ENCODE measurements around the gene TMEM132A.

The TMEM132A gene

DNA sequence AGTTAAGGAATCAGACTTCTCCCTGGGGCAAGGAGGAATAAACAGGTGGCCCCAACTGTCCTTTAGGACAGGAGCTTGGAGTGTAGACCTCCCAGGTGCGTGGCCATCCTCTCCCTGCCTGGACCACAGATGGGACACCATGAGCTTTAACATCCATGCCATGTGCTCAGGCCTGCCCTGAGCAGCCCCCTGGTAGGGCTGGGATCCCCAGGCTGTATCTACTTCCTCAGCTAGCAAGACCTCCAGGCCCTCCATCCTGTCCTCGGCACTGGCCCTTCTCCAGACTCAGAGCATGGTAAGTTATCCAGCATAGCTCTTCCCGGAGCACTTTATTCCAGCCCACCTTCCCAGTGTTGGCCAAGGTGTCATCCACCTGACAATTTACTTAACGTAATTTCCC is 53.0 kb downstream of the TMEM132A start:
- no peaks in the 10 kb centered on the region for H3K9me3 ChIP-seq (ENCODE audit: control insufficient read depth, insufficient read depth, low read length)
- no peaks in the 10 kb centered on the region for H3K4me1 ChIP-seq (ENCODE audit: insufficient read depth, low read length)
- no peak overlapping the region for H3K9ac ChIP-seq (ENCODE audit: low read depth, low read length)
- H3K36me3 ChIP-seq (ENCODE audit: insufficient read depth, low read length) = no peaks in the 10 kb centered on the region

DNA sequence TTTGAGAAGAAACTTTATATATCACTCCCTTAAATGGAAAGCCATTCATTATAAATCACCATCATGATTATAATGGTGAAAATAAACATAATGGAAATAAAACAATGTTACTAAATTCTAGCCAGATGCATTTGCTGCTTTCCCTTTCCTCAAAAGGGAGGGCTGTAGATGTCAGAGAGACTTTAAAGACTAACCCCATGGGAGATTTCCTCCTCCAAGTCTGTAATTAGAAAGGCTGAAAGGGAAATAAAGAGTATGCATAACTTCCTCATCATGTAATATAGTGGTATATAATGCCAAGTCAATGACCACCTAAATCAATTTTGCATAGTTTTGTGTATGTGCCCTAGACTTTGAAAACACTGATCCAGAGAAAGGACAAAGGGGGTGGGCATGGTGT is 53.6 kb downstream of the TMEM132A start:
- Histone ChIP-seq H3K9ac (ENCODE audit: low read depth, low read length) (no peak overlapping the region), H3K36me3 (ENCODE audit: insufficient read depth, low read length) (no peaks in the 10 kb centered on the region), H3K4me1 (ENCODE audit: insufficient read depth, low read length) (no peaks in the 10 kb centered on the region), H3K9me3 (ENCODE audit: control insufficient read depth, insufficient read depth, low read length) (no peaks in the 10 kb centered on the region)

DNA sequence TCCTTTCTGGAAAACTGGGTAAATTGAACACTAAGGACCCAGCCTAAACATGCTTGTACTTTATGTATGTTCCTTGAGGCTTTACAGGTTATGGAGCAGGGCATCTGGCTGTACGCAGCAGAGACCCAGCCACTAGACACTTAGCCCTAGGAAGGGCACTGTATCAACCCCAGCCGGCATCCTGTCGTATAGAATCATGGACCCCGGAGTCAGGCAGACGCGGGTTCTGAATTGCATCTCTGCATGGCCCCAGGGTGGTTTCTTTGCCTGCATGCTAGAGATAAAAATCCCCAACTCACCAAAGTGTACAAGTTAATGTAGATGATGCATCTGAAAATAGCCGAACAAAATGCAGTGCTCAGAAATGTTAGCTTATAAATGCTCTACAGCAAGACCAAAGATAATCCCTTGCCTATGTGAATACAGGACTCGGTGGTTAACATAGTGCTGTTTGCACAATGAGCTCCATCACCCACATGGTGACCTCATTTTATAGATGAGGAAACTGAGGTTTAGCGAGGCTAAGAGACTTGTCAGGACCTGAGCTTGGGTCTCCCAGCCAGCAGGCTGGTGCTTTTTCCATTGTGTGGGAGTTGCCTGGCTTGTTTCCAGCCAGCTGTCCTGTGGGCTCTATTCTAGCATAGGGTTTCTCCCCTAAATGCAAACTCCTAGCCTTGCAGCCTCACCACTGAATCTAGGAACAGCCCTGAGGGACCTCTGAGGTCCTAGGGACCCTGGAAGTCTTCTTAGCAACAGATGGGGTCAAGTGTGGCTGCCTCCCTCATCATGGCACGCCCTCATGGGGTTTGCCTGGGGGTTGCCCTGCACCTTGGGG is 54.5 kb downstream of the TMEM132A start:
- H3K36me3 ChIP-seq (ENCODE audit: insufficient read depth, low read length) = no peaks in the 10 kb centered on the region
- H3K9me3 ChIP-seq (ENCODE audit: control insufficient read depth, insufficient read depth, low read length) = no peaks in the 10 kb centered on the region
- H3K4me1 ChIP-seq (ENCODE audit: insufficient read depth, low read length) = no peaks in the 10 kb centered on the region
- no peak overlapping the region for H3K9ac ChIP-seq (ENCODE audit: low read depth, low read length)

DNA sequence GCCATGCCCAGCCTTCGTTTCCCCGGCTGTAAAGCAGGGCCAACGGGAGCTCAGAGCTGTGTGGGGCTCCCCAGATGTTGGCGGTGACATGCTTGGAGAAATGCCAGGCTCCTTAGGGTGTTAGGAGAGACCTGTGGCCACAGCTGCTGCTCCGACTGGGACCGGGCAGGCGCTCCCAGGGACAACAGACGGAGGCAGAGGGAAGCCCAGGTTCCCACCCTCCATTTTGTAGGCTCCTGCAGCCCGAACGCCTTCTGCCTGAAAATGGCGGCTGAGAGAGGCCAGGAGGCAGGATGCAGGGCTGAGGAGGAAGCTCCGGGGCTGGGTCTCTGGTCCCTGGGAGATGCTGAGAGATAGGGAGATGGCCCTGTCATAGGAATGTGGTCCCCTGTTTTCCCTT is 57.3 kb downstream of the TMEM132A start:
- H3K4me1 ChIP-seq (ENCODE audit: insufficient read depth, low read length) = no peaks in the 10 kb centered on the region
- H3K9me3 ChIP-seq (ENCODE audit: control insufficient read depth, insufficient read depth, low read length) = no peaks in the 10 kb centered on the region
- H3K36me3 ChIP-seq (ENCODE audit: insufficient read depth, low read length) = no peaks in the 10 kb centered on the region
- no peak overlapping the region for H3K9ac ChIP-seq (ENCODE audit: low read depth, low read length)

DNA sequence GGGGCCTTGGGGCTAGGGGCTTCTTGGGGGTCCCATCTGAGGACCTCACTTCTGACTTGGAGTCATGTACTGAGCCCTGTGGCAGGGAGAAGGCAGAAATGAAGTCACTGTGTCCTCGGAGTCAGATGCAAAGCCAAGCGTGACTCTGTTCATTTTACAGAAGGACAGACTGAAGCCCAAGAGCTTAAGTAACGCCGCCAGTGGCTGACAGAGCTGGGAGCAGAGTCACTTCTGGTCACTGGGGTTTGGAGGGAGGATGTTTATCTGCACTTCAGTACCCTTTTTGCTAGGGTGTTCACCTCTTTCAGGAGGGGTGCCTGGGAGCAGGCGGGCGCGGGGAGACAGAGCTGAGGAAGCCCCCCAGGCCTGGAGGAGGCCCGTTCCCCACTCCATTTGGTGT is 57.9 kb downstream of the TMEM132A start:
- H3K9ac ChIP-seq (ENCODE audit: low read depth, low read length) = no peak overlapping the region
- no peaks in the 10 kb centered on the region for H3K9me3 ChIP-seq (ENCODE audit: control insufficient read depth, insufficient read depth, low read length)
- no peaks in the 10 kb centered on the region for H3K4me1 ChIP-seq (ENCODE audit: insufficient read depth, low read length)
- no peaks in the 10 kb centered on the region for H3K36me3 ChIP-seq (ENCODE audit: insufficient read depth, low read length)

DNA sequence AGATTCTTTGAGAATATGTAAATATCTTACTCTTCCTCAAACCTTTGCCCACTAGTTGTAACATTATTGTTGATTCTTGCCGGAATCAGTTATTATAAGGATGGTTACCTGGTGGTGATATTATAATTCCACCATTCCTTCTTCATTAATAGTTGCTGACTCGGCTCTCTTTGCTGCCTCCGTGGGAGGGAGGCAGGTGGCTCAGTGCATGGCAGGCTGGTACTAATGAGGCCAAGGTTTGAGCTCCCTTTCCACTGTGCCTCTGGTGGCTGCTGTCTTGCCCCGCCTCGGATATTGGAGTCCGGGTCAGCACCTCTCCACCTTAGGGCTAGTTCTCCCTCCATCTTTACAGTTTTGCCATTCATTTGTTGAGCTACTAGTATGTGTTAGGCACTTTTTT is 59.9 kb downstream of the TMEM132A start:
- Histone ChIP-seq H3K9me3 (ENCODE audit: control insufficient read depth, insufficient read depth, low read length) (no peaks in the 10 kb centered on the region), H3K36me3 (ENCODE audit: insufficient read depth, low read length) (no peaks in the 10 kb centered on the region), H3K9ac (ENCODE audit: low read depth, low read length) (no peak overlapping the region), H3K4me1 (ENCODE audit: insufficient read depth, low read length) (no peaks in the 10 kb centered on the region)

DNA sequence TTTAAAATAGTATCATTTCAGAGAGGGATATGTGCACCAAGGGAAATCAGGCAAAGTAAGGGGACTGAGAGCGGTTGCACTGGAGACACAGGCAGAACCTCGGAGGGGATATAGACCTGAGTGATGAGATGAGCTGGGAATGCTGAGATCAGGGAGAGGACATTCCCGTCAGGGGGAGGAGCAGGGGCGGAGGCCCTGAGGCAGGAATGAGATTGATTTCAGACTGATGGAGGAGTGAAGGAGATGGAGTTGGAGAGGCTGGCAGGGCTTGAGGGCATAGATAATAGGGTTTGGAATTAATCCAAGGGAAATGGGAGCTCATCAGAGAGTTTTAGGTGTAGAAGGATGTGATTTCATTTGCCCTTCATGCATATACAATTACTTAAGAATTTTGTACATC is 60.4 kb downstream of the TMEM132A start:
- H3K9ac ChIP-seq (ENCODE audit: low read depth, low read length) = no peak overlapping the region
- H3K9me3 ChIP-seq (ENCODE audit: control insufficient read depth, insufficient read depth, low read length) = no peaks in the 10 kb centered on the region
- no peaks in the 10 kb centered on the region for H3K36me3 ChIP-seq (ENCODE audit: insufficient read depth, low read length)
- H3K4me1 ChIP-seq (ENCODE audit: insufficient read depth, low read length) = no peaks in the 10 kb centered on the region

DNA sequence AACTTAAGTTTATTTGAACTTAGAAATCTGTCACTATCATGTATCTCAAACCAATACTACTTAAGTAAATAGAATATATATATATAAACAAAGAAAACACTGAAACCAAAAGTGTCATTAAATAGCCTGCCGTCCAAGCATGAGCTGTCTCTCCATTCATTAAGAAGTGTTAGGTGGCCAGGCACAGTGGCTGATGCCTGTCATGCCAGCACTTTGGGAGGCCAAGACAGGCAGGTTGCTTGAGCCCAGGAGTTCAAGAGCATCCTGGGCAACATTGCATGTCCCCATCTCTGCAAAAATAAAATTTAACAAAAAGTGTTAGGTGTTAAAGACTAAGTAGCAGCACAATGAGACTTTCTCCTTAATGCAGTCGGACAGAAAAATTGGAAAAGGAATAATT is 61.2 kb downstream of the TMEM132A start:
- no peak overlapping the region for H3K9ac ChIP-seq (ENCODE audit: low read depth, low read length)
- no peaks in the 10 kb centered on the region for H3K36me3 ChIP-seq (ENCODE audit: insufficient read depth, low read length)
- H3K4me1 ChIP-seq (ENCODE audit: insufficient read depth, low read length) = no peaks in the 10 kb centered on the region
- H3K9me3 ChIP-seq (ENCODE audit: control insufficient read depth, insufficient read depth, low read length) = no peaks in the 10 kb centered on the region

DNA sequence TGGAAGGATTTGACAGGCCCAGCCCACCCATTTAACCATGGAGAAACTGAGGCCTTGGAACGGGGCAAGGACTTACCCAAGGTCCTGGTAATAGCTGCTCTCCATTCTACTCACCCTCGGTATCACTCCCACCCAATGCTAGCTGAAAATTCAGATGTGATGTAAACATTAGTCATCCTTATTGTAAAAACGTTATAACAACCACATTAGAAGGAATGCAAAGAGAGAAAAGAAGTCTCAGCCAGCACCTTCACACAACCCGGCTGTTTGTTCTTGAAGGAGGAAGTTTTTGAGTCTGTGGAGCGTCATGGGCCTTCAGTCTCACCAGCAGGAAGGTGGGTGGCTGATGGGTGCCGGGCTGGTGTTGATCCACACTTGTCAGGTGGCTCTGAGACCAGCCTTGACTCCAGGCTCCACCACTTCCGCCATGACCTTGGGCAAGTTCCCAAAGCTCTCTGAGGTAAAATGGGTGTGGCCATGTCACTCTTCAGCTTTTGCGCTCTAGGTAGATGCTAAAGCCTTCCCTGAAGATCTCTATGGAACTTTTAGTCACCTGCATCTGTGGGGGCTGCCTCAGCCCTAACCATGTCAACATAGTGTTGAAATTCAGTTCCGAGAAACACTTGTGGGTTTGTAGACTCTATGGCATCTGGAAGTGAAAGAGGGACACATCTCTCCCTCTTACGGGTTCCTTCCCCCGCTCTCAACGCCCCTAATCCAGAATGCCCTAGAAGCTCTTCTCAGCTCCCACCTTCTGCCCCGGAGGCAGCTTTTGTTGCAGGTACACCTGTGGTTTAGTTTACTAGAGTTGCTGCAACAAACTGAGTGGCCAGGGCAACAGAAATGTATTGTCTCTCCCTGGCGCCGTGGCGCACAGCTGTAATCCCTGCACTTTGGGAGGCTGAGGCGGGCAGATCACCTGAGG is 62.0 kb downstream of the TMEM132A start:
- no peaks in the 10 kb centered on the region for H3K36me3 ChIP-seq (ENCODE audit: insufficient read depth, low read length)
- no peaks in the 10 kb centered on the region for H3K4me1 ChIP-seq (ENCODE audit: insufficient read depth, low read length)
- H3K9me3 ChIP-seq (ENCODE audit: control insufficient read depth, insufficient read depth, low read length) = no peaks in the 10 kb centered on the region
- H3K9ac ChIP-seq (ENCODE audit: low read depth, low read length) = no peak overlapping the region

Data from ES-I3 (cell line).